Testis (tissue), 2 donors: ENCODE results near the gene RPTOR.

Source experiments
- POLR2A ChIP-seq: fragments of 450-650 bp; IDR thresholded peaks from one replicate; pipeline ENCODE4 v1.6.1; 2017; ENCODE audit warnings: antibody characterized with exemption, mild to moderate bottlenecking, moderate library complexity
- TF ChIP-seq, protein P1 (sequence below), 3 experiments: fragments of 450-650 bp in 2 of 3; fragments of 200-600 bp in 1 of 3; sonication (generic) in 1 of 3; IDR thresholded peaks; one replicate each; pipeline ENCODE4 v1.5.1; 2016 to 2019; ENCODE audit warnings: antibody characterized with exemption in 3 of 3, mild to moderate bottlenecking in 2 of 3, moderate library complexity in 1 of 3

DNA sequence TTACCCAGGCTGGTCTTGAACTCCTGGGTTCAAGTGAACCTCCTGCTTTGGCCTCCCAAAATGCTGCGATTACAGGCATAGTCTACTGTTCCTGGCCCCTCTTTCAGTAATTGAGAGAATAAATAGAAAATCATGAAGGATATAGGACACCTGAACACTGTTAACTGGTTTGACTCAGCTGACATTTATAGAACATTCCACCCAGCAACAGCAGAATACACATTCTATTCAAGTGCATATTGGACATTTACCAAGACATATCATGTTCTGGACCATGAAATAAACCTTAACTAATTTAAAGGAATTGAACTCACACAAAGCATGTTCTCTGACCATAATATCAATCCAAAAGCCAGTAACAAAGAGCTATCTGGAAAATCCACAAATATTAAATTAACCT lies 470.5 kb downstream of the RPTOR start:
- TF ChIP-seq, protein P1, sequence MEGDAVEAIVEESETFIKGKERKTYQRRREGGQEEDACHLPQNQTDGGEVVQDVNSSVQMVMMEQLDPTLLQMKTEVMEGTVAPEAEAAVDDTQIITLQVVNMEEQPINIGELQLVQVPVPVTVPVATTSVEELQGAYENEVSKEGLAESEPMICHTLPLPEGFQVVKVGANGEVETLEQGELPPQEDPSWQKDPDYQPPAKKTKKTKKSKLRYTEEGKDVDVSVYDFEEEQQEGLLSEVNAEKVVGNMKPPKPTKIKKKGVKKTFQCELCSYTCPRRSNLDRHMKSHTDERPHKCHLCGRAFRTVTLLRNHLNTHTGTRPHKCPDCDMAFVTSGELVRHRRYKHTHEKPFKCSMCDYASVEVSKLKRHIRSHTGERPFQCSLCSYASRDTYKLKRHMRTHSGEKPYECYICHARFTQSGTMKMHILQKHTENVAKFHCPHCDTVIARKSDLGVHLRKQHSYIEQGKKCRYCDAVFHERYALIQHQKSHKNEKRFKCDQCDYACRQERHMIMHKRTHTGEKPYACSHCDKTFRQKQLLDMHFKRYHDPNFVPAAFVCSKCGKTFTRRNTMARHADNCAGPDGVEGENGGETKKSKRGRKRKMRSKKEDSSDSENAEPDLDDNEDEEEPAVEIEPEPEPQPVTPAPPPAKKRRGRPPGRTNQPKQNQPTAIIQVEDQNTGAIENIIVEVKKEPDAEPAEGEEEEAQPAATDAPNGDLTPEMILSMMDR (IDR thresholded peaks at IDR 0.05): no peak
- TF ChIP-seq POLR2A: no peak
